Stomach (tissue), 4 donors: ENCODE measurements around the gene KLHL17.

Experiments
- EP300 ChIP-seq: sonication (generic); formaldehyde crosslinking; IDR thresholded peaks from one replicate; pipeline ENCODE4 v1.6.1; 2017; ENCODE audit warnings: antibody characterized with exemption
- POLR2A ChIP-seq, 4 donors: fragments of 450-650 bp; IDR thresholded peaks; one replicate each; pipeline ENCODE4 v1.6.1; 2016; ENCODE audit warnings: antibody characterized with exemption in 4 of 4, control low read depth in 2 of 4, mild to moderate bottlenecking in 1 of 4, moderate library complexity in 1 of 4
- POLR2AphosphoS5 ChIP-seq, 3 donors: sonication (generic); formaldehyde crosslinking; IDR thresholded peaks; one replicate each; pipeline ENCODE4 v1.6.1; 2016; ENCODE audit warnings: antibody characterized with exemption in 3 of 3
- TF ChIP-seq, protein P1 (sequence below), 7 experiments: fragments of 450-650 bp in 4 of 7; fragments of 200-600 bp in 3 of 7; sonication (generic) in 3 of 7; IDR thresholded peaks; one replicate each; pipeline ENCODE4 v1.5.1; 2016 to 2019; ENCODE audit warnings: antibody characterized with exemption in 7 of 7, control low read depth in 2 of 7, mild to moderate bottlenecking in 1 of 7

DNA sequence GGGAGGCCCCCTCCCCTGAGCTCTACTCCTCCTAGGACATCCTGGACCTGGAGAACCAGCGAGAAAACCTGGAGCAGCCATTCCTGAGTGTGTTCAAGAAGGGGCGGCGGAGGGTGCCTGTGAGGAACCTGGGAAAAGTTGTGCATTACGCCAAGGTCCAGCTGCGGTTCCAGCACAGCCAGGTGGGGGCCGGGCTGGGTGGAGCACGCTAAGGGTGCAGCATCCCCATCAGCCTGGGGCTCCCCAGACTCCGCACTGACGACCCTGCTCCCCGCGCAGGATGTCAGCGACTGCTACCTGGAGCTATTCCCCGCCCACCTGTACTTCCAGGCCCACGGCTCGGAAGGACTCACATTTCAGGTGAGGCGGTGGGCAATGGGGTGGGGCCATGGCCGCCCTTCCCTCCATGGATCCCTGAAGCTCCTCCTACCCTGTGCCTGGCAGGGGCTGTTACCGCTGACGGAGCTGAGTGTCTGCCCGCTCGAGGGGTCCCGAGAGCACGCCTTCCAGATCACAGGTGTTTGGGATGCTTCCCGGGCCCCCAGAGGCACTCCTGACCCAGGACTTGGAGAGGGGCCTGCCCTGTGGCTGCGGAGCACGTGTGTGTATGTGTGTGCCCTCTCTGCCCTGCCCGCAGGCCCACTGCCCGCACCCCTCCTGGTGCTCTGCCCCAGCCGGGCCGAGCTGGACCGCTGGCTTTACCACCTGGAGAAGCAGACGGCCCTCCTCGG lies 10.0 kb downstream of the KLHL17 start:
- TF ChIP-seq, protein P1, sequence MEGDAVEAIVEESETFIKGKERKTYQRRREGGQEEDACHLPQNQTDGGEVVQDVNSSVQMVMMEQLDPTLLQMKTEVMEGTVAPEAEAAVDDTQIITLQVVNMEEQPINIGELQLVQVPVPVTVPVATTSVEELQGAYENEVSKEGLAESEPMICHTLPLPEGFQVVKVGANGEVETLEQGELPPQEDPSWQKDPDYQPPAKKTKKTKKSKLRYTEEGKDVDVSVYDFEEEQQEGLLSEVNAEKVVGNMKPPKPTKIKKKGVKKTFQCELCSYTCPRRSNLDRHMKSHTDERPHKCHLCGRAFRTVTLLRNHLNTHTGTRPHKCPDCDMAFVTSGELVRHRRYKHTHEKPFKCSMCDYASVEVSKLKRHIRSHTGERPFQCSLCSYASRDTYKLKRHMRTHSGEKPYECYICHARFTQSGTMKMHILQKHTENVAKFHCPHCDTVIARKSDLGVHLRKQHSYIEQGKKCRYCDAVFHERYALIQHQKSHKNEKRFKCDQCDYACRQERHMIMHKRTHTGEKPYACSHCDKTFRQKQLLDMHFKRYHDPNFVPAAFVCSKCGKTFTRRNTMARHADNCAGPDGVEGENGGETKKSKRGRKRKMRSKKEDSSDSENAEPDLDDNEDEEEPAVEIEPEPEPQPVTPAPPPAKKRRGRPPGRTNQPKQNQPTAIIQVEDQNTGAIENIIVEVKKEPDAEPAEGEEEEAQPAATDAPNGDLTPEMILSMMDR (IDR thresholded peaks at IDR 0.05), result no peak
- TF ChIP-seq POLR2A (IDR thresholded peaks at IDR 0.05), result no peak
- TF ChIP-seq POLR2AphosphoS5 (IDR thresholded peaks at IDR 0.05), result no peak
- TF ChIP-seq EP300, result no peak
